Left renal pelvis (tissue), 4 donors: ENCODE measurements around the gene CBX5. TPM values are rescaled to one million over a fixed set of nuclear protein-coding genes. Genes with fewer than 3 reads are reported as not detected.
A peak's percentile ranks its signal among the peaks of the same experiment; 100 is the strongest.
"Not testable (repeated sequence)": the region's sequence is repeated elsewhere in the genome, so short reads cannot be mapped to it uniquely, and the experiment has no call there.

Experiments used
- DNase-seq, 4 donors: peaks; one replicate each; pipeline ENCODE4 v3.0.0-alpha.2; 2013; ENCODE audit warnings: low read depth in 4 of 4, low spot score in 3 of 4
- polyA plus RNA-seq, 4 donors: library from polyadenylated mRNA; unstranded; fragments of 120-200 nt; gene quantifications; one replicate each; pipeline ENCODE4 v1.2.1, GENCODE V29; 2013; ENCODE audit not compliant: insufficient read length in 4 of 4

Gene CBX5
- 100 to 1,000 TPM in 3 of 4 donors, 10 to 100 TPM in 1; 95.2 to 139 (median 125) TPM for polyA plus RNA-seq

DNA sequence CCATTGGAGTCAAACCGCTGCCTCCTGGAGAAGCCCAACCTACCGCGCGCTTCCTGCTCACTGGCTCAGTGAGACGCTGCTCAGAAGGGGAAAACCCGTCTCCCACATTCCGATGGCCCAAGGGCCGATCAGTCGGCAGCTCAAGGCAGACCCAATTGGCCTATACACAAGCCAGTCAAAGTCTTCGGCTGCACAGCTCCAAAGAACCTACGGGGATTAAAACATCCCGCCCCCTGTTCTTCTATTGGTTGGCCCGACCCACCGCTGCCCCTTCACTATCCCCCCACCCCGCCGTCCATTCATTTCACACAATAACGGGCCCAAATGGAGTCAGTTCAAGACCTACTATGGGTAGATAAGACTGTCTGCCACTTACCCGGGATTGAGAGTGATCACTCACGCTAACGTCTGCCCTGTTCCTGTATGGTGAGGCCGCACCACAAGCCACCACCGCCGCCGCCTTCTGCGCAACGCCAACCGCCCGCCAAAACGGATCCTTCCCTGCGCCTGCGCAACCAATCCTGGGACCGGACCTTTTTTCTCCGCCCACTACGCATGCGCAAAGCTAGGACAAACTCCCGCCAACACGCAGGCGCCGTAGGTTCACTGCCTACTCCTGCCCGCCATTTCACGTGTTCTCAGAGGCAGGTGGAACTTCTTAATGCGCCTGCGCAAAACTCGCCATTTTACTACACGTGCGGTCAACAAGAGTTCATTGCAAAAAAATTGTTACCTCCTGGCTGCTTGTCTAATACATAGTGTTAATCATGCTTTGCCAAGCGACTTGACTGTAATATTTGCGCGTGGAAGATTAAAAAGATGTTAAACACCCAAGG, at the start of gene CBX5:
CBX5 (minus strand) TSS at position 491 of the 836 bp plus-strand sequence. CDS start 22,472 bp downstream, outside the sequence.
- peak; percentile 98 to 99 (median 99) for DNase-seq

GRCh38 chr12:54328595-54329337, 48.8 kb upstream of the CBX5 start:
- no peak for DNase-seq

- not testable (repeated sequence) for DNase-seq
These were observed 45.7 kb upstream of the CBX5 start for GRCh38 chr12:54325442-54326109.

DNA sequence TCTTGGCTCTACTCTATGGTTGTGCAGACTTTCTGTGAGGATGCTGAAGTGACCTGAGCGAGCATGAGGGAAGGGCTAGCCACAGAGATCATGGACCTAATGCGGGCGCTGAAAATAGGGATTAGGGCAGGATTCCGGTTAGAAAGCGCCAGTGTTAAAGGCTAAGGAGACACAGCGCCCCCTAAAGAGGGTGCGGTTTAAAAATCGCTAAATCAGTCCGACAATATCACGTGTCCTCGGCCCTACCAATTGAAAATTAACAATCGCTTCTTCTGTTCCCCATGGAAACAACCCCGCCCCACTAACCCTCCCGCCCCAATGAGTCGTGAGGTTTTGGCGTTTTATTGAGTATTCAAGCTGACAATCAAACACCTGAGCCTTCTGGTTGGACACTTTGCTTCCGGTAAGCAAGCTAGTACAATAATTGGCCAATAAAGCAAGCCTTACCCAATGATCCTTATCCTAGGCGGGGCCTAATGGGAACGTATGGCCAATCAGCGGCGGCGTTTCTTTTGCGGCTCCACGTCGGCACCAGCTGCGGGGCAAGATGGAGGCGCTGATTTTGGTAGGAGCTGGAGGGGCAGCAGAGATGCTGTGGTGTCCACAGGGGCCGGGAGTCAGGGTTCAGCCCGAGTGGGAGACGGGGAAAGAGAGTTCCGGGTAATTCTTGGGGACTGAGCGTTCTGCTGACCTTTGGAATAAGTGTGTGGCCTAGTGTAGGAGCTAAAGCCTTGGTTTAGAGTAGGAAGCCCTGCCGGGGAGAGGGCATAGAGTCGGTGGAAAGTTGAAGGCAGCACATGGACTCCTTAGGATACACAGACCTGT, 44.9 kb upstream of the CBX5 start, which contains the start of gene COPZ1:
COPZ1 (plus strand) TSS at position 515 of the 825 bp plus-strand sequence; CDS start at position 548, 33 bp downstream.
- peak; percentile 95 to 99 (median 97) for DNase-seq

GRCh38 chr12:54321363-54321762, 41.4 kb upstream of the CBX5 start:
- DNase-seq = no peak

GRCh38 chr12:54312309-54312708, 32.4 kb upstream of the CBX5 start:
- DNase-seq = not testable (repeated sequence)

- no peak for DNase-seq
These were observed 31.1 kb upstream of the CBX5 start for GRCh38 chr12:54311051-54311450.

- no peak for DNase-seq
These were observed 27.2 kb upstream of the CBX5 start for GRCh38 chr12:54306925-54307741.

GRCh38 chr12:54304187-54304810, 24.4 kb upstream of the CBX5 start:
- DNase-seq = no peak

DNA sequence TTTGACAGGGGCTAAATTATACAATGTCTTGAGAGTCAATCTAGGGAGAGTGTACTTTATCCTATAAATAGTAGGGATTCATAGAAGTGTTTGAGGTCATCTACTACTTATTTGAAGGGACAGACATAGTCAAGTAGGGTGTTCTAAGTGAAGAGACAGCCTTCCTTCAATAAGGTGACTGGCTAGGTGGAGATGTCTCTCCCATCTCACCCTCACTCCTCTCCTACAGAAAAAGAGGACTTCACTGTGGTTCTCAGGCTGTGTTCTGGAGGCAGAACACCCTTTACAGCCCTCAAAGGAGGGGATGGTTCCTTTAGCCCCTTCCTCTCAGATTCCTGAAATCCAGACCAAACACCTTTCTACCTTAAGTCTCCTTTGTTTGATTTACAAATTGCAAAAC, 23.7 kb upstream of the CBX5 start:
- DNase-seq = no peak

- no peak for DNase-seq
These were observed 21.6 kb upstream of the CBX5 start for GRCh38 chr12:54301428-54302048.

GRCh38 chr12:54300732-54301427, 21.0 kb upstream of the CBX5 start, which contains the start of gene NFE2:
NFE2 (minus strand) TSS chr12:54301015; CDS start chr12:54295248, 5,767 bp downstream.
- peak in 1 of 4 donors; percentile 62 for DNase-seq

- DNase-seq = no peak
These were observed 20.4 kb upstream of the CBX5 start for GRCh38 chr12:54300225-54300731.

DNA sequence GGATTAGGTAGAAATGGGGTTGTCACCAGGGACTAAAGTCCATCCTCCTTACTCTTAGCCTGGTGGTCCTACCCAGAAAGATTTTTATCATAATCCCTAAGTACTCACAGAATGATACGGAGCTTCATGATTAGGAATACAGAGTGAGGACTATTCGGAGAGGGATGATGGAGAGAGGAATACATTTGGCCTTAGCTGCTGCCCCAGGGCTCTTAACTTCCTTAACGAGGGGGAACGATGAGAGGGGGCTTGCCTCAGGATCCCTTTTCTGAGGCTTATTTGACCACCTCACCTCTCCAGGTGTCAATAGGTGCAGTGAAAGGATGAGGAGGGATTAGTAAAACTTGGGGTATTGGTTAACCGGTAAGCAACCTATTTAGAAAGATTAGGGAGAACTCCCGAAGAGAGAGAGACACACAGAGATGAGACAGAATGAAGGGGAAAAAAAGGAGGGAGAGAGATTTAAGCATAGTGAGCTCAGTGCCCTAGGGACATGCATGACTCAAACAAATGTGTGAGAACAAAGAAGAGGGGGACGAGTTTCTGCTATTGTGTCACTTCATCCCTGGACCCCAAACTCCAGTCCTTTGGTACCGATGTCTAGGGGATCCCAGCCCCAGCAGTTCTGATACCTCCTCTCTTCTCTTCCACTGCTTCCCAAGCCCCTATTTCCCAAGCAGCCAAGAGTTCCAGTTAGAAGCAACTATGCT, 19.7 kb upstream of the CBX5 start:
- no peak for DNase-seq

GRCh38 chr12:54298904-54299303, 19.0 kb upstream of the CBX5 start:
- no peak for DNase-seq

DNA sequence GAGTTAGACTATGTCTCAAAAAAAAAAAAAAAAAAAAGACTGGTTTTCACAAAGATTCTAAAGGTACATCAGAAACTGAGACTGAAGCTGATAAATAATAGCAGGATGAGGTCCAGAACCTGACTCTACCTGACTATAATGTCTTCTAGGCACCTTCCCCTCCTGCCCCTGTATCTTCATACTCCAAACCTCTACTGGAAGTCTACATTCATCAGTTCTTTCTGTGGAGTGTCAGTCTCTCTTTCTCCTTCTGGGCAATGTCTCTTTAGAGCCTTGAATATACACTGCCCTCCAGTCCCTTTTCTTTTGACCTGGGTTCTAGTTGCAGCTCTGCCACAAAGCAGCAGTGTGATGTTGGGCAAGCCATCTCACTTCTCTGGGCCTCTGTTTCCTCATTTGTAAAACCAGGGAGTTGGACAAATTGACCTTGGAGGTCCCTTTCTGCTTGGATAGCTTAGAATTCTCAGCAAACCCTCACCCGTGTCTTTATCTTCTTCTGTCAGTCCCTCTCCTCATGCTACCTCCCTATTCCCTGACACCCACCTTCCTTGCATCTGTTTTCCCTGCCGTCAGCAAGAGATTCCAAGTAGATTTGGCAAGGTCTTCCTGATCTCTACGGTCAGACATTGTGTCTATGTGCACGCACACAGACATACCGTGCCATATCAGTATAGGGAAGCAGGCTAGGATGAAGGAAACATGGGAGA, 16.6 kb upstream of the CBX5 start:
- no peak for DNase-seq
